SU-DHL-6 (cell line): ENCODE measurements around the gene MAP4K1.

Source experiments
- EZH2phosphoT487 ChIP-seq: fragments of 200-600 bp; sonication (generic), shearing (Covaris generic); conservative IDR thresholded peaks from 2 replicates; pipeline ENCODE4 v1.6.1; 2018; ENCODE audit warnings: mild to moderate bottlenecking, antibody characterized with exemption, low read length, moderate library complexity, mixed read lengths
- TF ChIP-seq, protein P1 (sequence below): fragments of 200-600 bp; sonication (generic); IDR thresholded peaks from one replicate; pipeline ENCODE4 v1.5.1; 2017; ENCODE audit warnings: antibody characterized with exemption, mild to moderate bottlenecking, low read length, moderate library complexity; ENCODE audit not compliant: insufficient read depth, poor library complexity, severe bottlenecking

DNA sequence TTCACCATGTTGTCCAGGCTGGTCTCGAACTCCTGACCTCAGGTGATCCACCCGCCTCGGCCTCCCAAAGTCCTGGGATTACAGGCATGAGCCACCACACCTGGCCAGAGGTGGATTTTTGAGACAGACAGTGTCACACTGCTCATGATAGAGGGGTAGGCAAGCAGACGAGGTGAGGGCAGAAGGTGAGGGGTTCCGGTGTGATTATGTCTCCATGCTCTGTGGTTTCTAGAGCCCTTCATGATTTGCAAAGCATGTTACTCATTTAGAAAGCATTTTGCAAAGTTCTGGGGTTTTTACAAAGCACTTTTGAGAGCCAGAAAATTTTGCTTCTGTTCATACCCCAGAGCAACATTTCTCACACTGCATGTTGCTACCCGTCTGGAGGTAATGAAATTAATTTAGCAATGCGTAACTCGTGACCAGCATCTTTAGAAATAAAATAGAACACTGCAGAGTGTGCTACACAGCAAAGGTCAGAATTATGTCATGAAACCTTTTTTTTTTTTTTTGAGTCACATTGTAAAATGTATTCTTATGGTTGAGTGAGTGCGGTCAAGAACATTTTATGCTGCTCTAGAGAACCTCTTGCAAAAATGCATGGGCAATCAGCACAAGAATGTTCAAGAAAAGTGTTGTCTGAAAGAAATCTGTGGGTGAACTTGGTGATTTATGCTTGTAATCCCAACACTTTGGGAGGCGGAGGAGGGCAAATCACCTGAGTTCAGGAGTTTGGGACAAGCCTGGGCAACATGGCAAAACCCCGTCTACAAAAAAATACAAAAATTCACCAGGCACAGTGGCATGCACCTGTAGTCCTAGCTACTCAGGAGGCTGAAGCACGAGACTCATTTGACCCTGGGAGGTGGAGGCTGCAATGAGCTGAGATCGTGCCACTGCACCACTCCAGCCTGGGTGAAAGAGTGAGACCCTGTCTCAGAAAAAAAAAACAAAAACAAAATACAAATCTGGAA is 58.0 kb downstream of the MAP4K1 start:
- TF ChIP-seq, protein P1, sequence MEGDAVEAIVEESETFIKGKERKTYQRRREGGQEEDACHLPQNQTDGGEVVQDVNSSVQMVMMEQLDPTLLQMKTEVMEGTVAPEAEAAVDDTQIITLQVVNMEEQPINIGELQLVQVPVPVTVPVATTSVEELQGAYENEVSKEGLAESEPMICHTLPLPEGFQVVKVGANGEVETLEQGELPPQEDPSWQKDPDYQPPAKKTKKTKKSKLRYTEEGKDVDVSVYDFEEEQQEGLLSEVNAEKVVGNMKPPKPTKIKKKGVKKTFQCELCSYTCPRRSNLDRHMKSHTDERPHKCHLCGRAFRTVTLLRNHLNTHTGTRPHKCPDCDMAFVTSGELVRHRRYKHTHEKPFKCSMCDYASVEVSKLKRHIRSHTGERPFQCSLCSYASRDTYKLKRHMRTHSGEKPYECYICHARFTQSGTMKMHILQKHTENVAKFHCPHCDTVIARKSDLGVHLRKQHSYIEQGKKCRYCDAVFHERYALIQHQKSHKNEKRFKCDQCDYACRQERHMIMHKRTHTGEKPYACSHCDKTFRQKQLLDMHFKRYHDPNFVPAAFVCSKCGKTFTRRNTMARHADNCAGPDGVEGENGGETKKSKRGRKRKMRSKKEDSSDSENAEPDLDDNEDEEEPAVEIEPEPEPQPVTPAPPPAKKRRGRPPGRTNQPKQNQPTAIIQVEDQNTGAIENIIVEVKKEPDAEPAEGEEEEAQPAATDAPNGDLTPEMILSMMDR, result no peak
- no peak for TF ChIP-seq EZH2phosphoT487
